ENCODE data around the gene ST3GAL3. TPM values are rescaled to one million over a fixed set of nuclear protein-coding genes. Genes with fewer than 3 reads are reported as not detected.

Gene ST3GAL3
- total and polyA plus RNA-seq, 12 donors: 14.5 to 39.3 (median 31.7) TPM

DNA sequence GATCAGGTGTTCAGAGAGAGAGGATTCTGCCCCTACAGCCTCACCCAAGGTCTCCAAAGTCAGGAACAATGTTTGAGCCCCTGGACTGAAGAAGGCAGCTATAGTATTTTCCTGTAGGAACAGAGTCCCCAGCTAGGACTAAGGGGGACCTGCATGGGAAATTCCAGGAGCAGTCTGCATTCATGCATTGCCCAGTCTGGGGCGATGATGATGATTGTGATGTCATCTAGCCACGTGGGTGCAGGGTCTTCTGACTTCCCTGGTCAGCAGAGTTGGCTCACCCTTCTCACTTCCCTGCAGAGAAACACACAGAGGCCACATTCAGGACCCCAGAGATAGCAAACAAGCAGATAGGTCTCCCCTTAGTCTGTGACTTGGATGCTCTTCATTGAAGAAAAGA lies 169.8 kb downstream of the ST3GAL3 start:
- Histone ChIP-seq H3K27ac (no peak overlapping the region), H3K9me3 (no peaks in the 10 kb centered on the region), H3K36me3 (peaks cover 0 to 15% (median 0%) of the 10 kb centered on the region in 9 donors), H3K27me3 (no peaks in the 10 kb centered on the region), H3K4me3 (no peak overlapping the region), H3K4me1 (peaks cover 0 to 28% (median 11%) of the 10 kb centered on the region in 9 donors)
- no peak for ATAC-seq
- 86 to 93% methylated on average over 2 of the region's 2 CpGs for WGBS, 2 donors
- intact Hi-C loops (cut with DNase I): loop anchor here in 1 of 10 donors (10.0 kb wide), 1 partner anchor 92 kb away; no protein-coding TSS in a partner anchor
- no peak for TF ChIP-seq CTCF (IDR thresholded peaks at IDR 0.05)
- no peak for DNase-seq

DNA sequence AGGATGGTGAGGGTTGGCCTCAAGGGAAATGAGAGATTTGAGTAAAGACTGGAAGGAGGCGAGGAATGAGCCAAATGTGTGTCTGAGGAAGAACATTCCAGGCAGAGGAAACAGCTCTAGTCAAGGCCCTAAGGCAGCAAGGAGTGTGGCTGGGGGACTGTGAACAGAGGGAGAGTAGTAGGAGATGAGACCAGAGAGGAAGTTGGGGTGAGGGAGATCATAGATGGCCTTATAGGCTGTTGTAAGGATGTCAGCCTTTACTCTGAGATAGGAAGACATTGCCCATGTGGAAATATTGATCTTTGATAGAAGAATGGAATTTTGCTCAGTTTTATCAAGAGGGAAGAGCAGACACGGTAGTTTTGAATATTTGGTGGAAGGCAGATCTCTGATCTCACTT lies 171.1 kb downstream of the ST3GAL3 start:
- Histone ChIP-seq H3K27ac (no peak overlapping the region), H3K9me3 (no peaks in the 10 kb centered on the region), H3K4me3 (no peak overlapping the region), H3K27me3 (no peaks in the 10 kb centered on the region), H3K36me3 (peaks cover 0 to 15% (median 0%) of the 10 kb centered on the region in 9 donors), H3K4me1 (peaks cover 0 to 28% (median 11%) of the 10 kb centered on the region in 9 donors)
- intact Hi-C loops (cut with DNase I): loop anchor here in 1 of 10 donors (10.0 kb wide), 1 partner anchor 94 kb away; no protein-coding TSS in a partner anchor
- WGBS, 2 donors: 79 to 88% methylated on average over 2 of the region's 2 CpGs
- DNase-seq (no peak), ATAC-seq (no peak)
- TF ChIP-seq CTCF (IDR thresholded peaks at IDR 0.05): no peak

GRCh38 chr1:43878854-43879253 lies 171.5 kb downstream of the ST3GAL3 start:
- ATAC-seq: no peak
- WGBS, 2 donors: 69 to 77% methylated on average over 4 of the region's 4 CpGs
- Histone ChIP-seq H3K36me3 (peaks cover 0 to 15% (median 0%) of the 10 kb centered on the region in 9 donors), H3K27me3 (no peaks in the 10 kb centered on the region), H3K4me1 (peaks cover 0 to 28% (median 11%) of the 10 kb centered on the region in 9 donors), H3K27ac (peak overlapping the region in 2 of 10 donors; percentile 74 to 76), H3K4me3 (no peak overlapping the region), H3K9me3 (no peaks in the 10 kb centered on the region)
- intact Hi-C loops (cut with DNase I): loop anchor here in 1 of 10 donors (10.0 kb wide), 1 partner anchor 94 kb away; no protein-coding TSS in a partner anchor
- TF ChIP-seq CTCF (IDR thresholded peaks at IDR 0.05): no peak
- DNase-seq: no peak

DNA sequence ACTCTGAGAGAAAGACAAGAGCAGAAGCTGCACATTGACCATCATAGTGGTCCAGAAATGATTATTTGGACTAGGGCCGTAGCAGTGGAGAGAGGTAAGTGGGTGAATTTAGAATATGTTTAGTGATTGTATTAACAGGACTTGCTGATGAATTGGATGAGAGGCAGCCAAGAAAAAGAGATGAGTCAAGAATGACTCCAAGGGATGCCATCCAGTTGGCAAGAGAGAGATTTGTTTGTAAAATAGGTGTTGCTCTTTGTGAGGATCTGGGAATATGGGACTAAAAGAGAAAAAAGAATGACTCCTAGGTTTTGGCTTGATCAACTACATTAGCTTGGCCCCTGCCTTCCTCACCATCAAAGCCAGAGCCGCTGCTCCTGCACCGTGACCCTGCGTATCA lies 172.1 kb downstream of the ST3GAL3 start:
- H3K27me3 ChIP-seq: no peaks in the 10 kb centered on the region
- H3K27ac ChIP-seq: peak overlapping the region in 8 of 10 donors; percentile 42 to 82 (median 75)
- TF ChIP-seq CTCF (IDR thresholded peaks at IDR 0.05): no peak
- H3K4me1 ChIP-seq: peaks cover 0 to 28% (median 11%) of the 10 kb centered on the region in 9 donors
- intact Hi-C loops (cut with DNase I): loop anchor here in 1 of 10 donors (10.0 kb wide), 1 partner anchor 95 kb away; no protein-coding TSS in a partner anchor
- ATAC-seq: no peak
- no peak overlapping the region for H3K4me3 ChIP-seq
- peaks cover 0 to 15% (median 0%) of the 10 kb centered on the region in 9 donors for H3K36me3 ChIP-seq
- 96 to 97% methylated on average over 4 of the region's 4 CpGs for WGBS, 2 donors
- H3K9me3 ChIP-seq: no peaks in the 10 kb centered on the region
- DNase-seq: no peak
